DMS114 treated with DMSO at 0.1 percent for 48 hours (cell line): ENCODE results near the gene C11orf68.
"Not testable (repeated sequence)": the region's sequence is repeated elsewhere in the genome, so short reads cannot be mapped to it uniquely, and the experiment has no call there.

Experiments used
- DNase-seq: peaks from one replicate; lab custom pipeline; 2025; ENCODE audit not compliant: unreplicated experiment; lab: John Stamatoyannopoulos, UW

The C11orf68 gene

GRCh38 chr11:65915101-65915820 is 3.6 kb downstream of the C11orf68 start:
- DNase-seq: no peak

DNA sequence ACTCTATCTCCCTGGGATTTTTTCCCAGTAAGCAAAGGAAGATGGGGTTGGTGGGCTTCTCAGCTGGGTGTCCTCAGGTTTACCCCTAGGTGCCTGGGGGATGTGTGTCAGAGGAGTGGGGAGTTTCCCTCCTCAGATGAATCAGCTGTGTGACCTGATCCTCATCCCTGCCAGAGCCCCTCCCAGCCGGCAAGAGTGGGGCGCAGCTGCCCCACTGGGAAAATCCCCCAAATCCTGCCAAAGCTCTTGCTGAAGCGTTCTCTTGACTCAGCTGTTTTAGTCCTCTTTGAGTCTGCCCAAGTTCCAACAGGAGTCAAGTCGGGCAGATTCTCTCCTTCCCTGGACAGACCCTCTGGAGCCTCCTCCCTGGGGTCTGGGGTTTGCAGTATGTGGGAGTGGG is 6.0 kb downstream of the C11orf68 start:
- DNase-seq: no peak

DNA sequence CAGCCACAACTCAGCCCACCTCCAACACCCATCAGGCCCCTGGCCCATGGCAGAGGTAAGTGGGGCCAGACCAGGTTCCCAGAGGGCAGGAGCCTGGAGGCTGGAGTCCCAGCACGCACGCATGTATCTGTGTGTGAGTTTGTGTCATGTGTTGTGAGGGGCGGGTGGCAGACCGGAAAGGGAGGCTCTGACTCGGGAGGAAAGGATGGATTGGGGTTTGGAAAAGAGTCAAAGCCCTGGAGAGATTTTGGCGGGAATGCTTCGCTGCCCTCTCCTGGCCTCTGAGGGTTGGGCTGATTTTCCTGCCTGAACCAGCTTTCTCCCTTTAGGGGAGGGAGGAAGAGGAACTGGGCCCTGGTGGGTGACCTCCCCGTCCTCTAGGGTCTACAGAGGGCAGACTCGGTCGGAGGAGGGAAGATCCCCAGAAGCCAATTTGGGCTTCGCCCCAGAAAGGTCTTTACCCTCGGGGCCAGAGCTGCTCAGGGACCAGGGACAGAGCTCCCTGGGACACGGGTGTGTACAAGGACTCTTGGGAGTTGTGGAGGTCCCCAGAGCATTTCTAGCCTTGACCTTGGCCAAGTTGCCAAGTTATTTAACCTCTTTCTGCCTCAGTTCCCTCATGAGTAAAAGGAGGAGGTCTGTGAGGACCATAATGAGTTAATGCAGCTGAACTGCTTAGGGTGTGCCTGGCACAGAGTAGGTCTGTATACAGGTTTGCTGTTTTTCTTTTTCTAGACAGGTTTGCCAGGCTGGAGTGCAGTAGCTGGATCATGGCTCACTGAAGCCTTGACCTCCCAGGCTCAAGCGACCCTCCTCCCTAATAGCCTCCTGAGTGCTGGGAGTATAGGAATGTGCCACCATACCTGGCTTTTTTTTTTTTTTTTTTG is 6.9 kb downstream of the C11orf68 start:
- DNase-seq: peak; percentile 24

DNA sequence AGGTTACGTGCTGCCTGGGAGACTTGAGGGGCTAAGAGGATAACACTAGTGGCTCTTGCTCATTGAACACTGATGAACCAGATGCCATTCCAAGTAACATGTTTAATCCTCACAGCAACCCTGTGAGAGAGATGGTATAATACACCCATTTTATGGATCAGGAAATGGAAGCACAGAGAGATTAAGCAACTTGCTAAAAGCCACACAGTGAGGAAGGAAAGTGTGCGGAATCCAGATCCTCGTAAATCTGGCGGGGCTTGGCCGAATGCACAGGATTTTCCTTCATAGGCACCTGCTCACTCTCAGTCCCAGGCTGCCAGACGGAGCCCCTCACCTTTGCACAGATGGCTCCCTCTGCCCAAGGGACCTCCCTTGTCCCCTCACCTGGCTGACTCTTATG is 11.0 kb downstream of the C11orf68 start:
- DNase-seq: no peak

- DNase-seq: no peak
These were observed 12.3 kb downstream of the C11orf68 start for GRCh38 chr11:65906602-65907001.

DNA sequence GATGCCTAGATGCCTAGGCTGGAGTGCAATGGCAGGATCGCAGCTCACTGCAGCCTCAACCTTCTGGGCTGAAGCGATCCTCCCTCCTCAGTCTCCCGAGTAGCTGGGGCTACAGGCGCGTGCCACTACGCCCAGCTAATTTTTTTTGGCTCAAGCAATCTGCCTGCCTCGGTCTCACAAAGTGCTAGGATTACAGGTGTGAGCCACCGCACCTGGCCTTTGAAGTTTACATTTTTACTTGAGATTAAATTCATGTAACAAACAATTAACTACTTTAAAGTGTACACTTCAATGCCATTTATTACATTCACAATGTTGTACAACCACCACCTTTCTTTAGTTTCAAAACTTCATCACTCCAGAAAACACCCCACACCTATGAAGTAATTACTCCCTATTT is 15.1 kb downstream of the C11orf68 start:
- no peak for DNase-seq

GRCh38 chr11:65903068-65903481 is 15.8 kb downstream of the C11orf68 start:
- no peak for DNase-seq

- no peak for DNase-seq
These were observed 18.0 kb downstream of the C11orf68 start for GRCh38 chr11:65900899-65901180.

DNA sequence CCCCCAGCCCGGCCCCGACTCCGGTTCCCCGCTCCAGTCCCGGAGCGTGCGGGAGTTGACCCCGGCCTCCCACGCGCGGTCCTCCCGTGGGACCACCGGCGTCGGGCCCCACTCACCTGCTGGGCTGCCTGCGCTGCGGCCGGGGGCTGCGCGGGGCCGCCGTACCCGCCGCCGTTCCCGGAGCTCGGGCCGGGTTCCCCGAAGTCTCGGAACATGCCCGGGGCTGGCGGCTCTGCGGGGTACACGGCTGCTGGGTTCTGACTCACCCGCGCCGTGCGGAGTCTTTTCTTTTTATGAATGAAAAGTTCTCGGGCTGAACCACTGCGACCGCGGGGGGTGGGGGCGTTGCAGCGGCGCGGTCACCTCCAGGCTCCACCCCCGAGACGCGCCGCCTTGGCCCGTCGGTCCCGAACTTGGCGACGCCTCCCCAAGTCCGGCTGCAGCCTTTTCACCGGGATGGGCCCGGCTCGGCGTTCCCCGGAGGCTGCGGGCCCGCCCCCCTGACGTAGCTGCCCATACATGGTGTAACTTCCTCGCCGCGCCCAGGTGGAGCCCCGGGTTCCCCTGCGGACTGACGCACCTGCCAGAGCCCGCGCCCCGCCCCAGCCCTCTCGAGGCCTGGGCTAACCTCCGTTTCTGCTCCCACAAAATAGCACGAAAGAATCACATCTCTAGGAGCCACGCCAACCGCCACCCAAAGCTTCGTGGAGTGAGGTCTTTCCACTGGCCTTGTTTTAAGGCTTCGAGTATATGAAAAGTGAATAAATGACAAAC is 18.6 kb downstream of the C11orf68 start, which contains the start of gene FOSL1:
Gene FOSL1, minus strand, starts transcription at position 264 of the 774 bp plus-strand sequence. Its CDS starts 49 bp downstream, at position 215.
- peak; percentile 57 for DNase-seq

DNA sequence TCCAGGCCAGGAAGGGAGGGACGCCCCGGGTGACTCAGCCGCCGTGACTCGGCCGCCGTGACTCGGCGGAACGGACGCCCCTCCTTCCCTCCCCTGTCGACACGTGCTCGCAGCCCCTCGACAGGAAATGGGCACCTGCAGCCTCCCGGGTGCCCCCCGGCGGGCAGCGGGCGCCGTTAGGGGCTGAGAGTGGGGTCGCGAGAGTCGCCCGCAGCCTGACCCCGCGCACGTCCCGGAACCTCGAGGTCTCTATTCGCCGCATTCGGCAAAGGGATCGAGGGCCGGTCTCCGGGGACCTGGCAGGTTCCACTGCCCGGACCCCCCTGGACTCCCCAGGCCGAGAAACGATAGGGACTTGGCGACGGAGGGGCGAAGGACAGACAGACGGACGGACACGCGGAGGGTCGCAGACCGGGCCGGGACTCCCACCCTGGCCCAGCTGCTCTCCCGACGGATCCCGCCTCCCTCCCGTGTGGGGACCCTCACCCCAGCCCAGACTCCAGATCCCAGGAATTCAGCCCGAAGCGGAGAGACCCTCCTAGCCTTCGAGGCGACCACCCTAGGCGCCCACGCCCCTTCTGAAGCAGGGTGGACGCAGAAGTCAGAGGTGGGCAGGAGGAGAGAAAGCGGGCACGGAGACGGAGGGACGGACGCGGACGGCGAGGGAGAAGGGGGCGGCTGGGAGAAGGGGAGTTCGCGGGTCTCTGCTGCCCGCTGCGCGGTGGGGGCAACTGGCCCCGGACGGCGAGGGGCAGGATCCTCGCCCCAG is 19.3 kb downstream of the C11orf68 start:
- no peak for DNase-seq

- no peak for DNase-seq
These were observed 20.1 kb downstream of the C11orf68 start for GRCh38 chr11:65898656-65899355.

GRCh38 chr11:65897020-65897471 is 21.8 kb downstream of the C11orf68 start:
- DNase-seq: no peak

DNA sequence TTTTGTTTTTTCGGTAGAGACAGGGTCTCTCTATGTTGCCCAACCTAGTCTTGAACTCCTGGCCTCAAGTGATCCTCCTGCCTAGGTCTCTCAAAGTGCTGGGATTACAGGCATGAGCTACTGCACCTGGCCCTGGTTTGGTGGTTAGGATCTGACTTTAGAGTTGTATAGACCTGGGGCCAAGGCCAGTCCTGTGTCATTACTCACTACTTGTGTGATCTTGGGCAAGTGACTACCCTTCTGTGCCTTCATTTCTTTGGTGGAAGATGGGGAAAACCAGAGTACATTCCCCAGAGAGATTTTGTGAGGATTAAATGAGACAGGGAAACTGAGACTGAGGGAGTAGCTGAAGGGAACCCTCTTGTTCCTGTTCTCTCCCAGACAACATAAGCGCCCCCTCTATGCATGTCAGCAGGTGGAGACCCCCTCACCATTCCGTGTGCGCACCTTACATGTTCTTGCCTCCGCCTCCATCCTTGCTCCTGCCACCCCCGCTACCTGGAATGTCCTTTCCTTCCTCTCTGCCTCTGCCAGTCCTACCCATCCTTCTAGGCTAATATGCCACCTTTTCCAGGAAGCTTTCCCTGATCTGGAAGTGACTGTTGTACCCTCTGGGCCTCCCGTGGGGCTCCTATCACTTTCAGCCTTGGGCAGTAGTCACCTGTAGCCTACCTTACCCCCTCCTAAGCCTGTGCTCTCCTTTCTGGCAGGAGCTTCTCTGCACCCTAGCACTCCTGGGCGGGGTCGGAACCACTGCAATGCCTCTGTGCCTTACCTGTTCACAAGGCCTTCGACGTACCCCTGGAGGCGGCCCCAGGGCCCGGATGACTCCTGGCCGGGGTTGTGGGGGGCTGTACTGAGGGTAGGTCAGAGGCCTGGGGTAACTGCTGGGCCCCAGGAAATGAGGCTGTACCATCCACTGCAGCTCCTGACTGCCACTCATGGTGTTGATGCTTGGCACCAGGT is 22.5 kb downstream of the C11orf68 start:
- no peak for DNase-seq

DNA sequence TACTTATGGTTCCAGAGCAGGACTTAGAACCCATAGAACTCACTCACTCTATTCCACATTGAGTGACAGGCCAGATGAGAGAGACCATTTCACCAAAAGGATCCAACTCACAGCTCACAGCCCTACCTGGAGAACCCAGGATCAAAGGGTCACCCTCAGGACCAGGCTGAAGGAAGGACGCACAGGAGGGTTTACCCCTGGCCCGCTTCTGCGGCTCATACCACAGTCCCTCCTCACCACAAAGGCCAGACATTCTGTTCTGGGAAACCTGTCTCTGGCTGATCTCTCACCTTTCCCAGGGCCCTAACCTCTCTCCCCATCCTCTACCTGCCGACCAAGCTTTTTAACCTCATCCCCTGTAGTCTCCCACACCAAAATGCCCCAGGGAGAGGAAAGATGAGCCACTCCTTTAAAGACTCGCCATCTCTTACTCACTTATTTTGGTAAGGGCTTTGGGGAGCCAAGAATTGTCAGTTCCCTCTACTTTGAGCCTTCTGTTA is 23.3 kb downstream of the C11orf68 start:
- DNase-seq: no peak

GRCh38 chr11:65894034-65894591 is 24.7 kb downstream of the C11orf68 start:
- DNase-seq: no peak

GRCh38 chr11:65892661-65893317 is 26.1 kb downstream of the C11orf68 start:
- no peak for DNase-seq

- DNase-seq: not testable (repeated sequence)
These were observed 26.7 kb downstream of the C11orf68 start for GRCh38 chr11:65892137-65892540.
